GM19372 (cell line): ENCODE results near the gene ZFYVE28.
"Not testable (repeated sequence)": the region's sequence is repeated elsewhere in the genome, so short reads cannot be mapped to it uniquely, and the experiment has no call there.

Source experiments
- ATAC-seq: cut with Tn5 transposase; IDR thresholded peaks from one replicate; pipeline ENCODE4 v1.9.1; 2021; ENCODE audit warnings: mild to moderate bottlenecking, low read depth, moderate library complexity; ENCODE audit not compliant: unreplicated experiment

The ZFYVE28 gene

GRCh38 chr4:2276581-2277325 is 141.7 kb downstream of the ZFYVE28 start:
- ATAC-seq = no peak

- ATAC-seq = no peak
Observed at GRCh38 chr4:2275546-2276251, 142.7 kb downstream of the ZFYVE28 start.

- not testable (repeated sequence) for ATAC-seq
Observed at GRCh38 chr4:2275044-2275397, 143.4 kb downstream of the ZFYVE28 start.

- no peak for ATAC-seq
Observed at GRCh38 chr4:2274320-2275043, 144.0 kb downstream of the ZFYVE28 start.

- no peak for ATAC-seq
Observed at GRCh38 chr4:2273657-2274319, 144.7 kb downstream of the ZFYVE28 start.

GRCh38 chr4:2273221-2273620 is 145.2 kb downstream of the ZFYVE28 start:
- ATAC-seq = no peak

GRCh38 chr4:2272828-2273120 is 145.7 kb downstream of the ZFYVE28 start:
- ATAC-seq = no peak

GRCh38 chr4:2272026-2272827 is 146.2 kb downstream of the ZFYVE28 start:
- no peak for ATAC-seq

GRCh38 chr4:2271279-2272025 is 147.0 kb downstream of the ZFYVE28 start:
- no peak for ATAC-seq

- ATAC-seq = no peak
Observed at GRCh38 chr4:2270341-2271165, 147.9 kb downstream of the ZFYVE28 start.

GRCh38 chr4:2269618-2270163 is 148.8 kb downstream of the ZFYVE28 start:
- ATAC-seq = no peak

- ATAC-seq = no peak
Observed at GRCh38 chr4:2269206-2269531, 149.3 kb downstream of the ZFYVE28 start.

- ATAC-seq = no peak
Observed at GRCh38 chr4:2268357-2269205, 149.9 kb downstream of the ZFYVE28 start.

- ATAC-seq = no peak
Observed at GRCh38 chr4:2267841-2268240, 150.6 kb downstream of the ZFYVE28 start.

GRCh38 chr4:2267320-2267811 is 151.1 kb downstream of the ZFYVE28 start:
- ATAC-seq = no peak

GRCh38 chr4:2266821-2267220 is 151.6 kb downstream of the ZFYVE28 start:
- no peak for ATAC-seq

- no peak for ATAC-seq
Observed at GRCh38 chr4:2266181-2266580, 152.3 kb downstream of the ZFYVE28 start.
